Mesothelial cell of epicardium (in vitro differentiated cells): Measurements from ENCODE around the gene POLD3. TPM values are rescaled to one million over a fixed set of nuclear protein-coding genes. Genes with fewer than 3 reads are reported as not detected.

Source experiments
- DNase-seq, 2 experiments: peaks; one replicate each; pipeline ENCODE4 v3.0.0; 2021; ENCODE audit warnings: low spot score in 2 of 2; ENCODE audit not compliant: unreplicated experiment in 2 of 2
- H3K27ac Mint-ChIP-seq: 2 replicates; pipeline ENCODE4 v1.8.0; 2021; ENCODE audit warnings: mixed read lengths
- H3K27me3 Mint-ChIP-seq: 2 replicates; pipeline ENCODE4 v1.8.0; 2021; ENCODE audit warnings: low read depth, mixed read lengths
- H3K36me3 Mint-ChIP-seq: 2 replicates; pipeline ENCODE4 v1.8.0; 2021; ENCODE audit warnings: mixed read lengths
- H3K4me1 Mint-ChIP-seq: 2 replicates; pipeline ENCODE4 v1.8.0; 2021; ENCODE audit warnings: mixed read lengths
- H3K4me3 Mint-ChIP-seq: 2 replicates; pipeline ENCODE4 v1.8.0; 2021; ENCODE audit warnings: mild to moderate bottlenecking, moderate library complexity, mixed read lengths
- H3K9me3 Mint-ChIP-seq: 2 replicates; pipeline ENCODE4 v1.8.0; 2021; ENCODE audit warnings: mixed read lengths
- CTCF ChIP-seq: fragments of 200-600 bp; sonication (generic); IDR thresholded peaks from one replicate; pipeline ENCODE4 v1.5.0; 2021; ENCODE audit warnings: antibody characterized with exemption; ENCODE audit not compliant: unreplicated experiment
- total RNA-seq: library from RNA; stranded (reverse); gene quantifications from 3 replicates; pipeline ENCODE4 v1.2.1, GENCODE V29; 2021

The POLD3 gene
- total RNA-seq, 1 donor from 2014 or later = 21.7 TPM

GRCh38 chr11:74672332-74672955 is 80.1 kb downstream of the POLD3 start:
- Mint-ChIP-seq H3K9me3 (peaks cover 3% of the 10 kb centered on the region), H3K27ac (peak overlapping the region; percentile 10)

DNA sequence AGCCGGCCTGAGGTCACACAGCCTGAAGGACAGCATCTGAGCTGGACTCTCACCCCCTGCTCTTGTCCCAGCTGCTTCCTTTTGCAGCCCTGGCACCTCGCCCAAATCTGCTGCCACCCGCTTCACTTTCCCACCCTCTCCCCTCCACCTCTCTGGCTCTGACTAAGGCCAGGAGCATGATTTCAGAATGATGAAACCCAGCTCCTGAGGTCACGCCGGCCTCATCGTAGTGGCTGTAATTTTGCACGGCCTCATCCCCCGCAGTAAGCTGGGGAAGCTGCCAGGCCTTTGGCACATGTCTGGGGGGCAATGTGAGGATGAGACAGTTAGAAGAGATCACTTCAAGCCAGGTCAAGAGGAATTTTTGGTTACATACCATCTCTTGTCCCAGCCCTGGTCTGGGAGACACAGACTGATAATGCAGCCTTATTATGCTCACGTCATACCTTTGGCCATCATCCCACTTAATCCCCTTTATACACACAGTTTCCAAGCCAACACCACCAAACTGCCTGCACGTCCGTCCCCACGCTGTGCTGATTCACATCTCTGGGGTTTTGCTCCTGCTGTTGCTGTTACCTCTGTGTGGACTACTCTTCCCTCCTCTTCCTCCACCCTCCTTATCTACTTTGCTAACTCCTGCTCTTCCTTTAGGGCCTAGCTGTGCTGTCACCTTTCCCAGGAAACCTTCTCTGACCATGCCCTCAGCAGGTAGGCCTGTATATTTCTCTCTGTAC is 80.7 kb downstream of the POLD3 start:
- DNase-seq = no peak
- H3K27me3 Mint-ChIP-seq = no peaks in the 10 kb centered on the region

More at GRCh38 chr11:74672332-74672955, 80.1 kb downstream of the POLD3 start:
- TF ChIP-seq CTCF = no peak
- H3K36me3 Mint-ChIP-seq = no peaks in the 10 kb centered on the region
- DNase-seq = no peak
- H3K27me3 Mint-ChIP-seq = no peaks in the 10 kb centered on the region
- peaks cover 9% of the 10 kb centered on the region for H3K4me1 Mint-ChIP-seq
- no peak overlapping the region for H3K4me3 Mint-ChIP-seq

GRCh38 chr11:74673693-74674360 is 81.4 kb downstream of the POLD3 start:
- TF ChIP-seq CTCF = no peak
- DNase-seq = no peak
- Mint-ChIP-seq H3K4me3 (no peak overlapping the region), H3K27me3 (no peaks in the 10 kb centered on the region), H3K36me3 (no peaks in the 10 kb centered on the region), H3K9me3 (peaks cover 3% of the 10 kb centered on the region), H3K27ac (peak overlapping the region; percentile 36), H3K4me1 (peaks cover 9% of the 10 kb centered on the region)

More for the DNA sequence above, 80.7 kb downstream of the POLD3 start:
- no peaks in the 10 kb centered on the region for H3K36me3 Mint-ChIP-seq
- no peak overlapping the region for H3K4me3 Mint-ChIP-seq
- H3K4me1 Mint-ChIP-seq = peaks cover 9% of the 10 kb centered on the region
- peak overlapping the region; percentile 36 for H3K27ac Mint-ChIP-seq
- TF ChIP-seq CTCF = no peak
- H3K9me3 Mint-ChIP-seq = peaks cover 3% of the 10 kb centered on the region

DNA sequence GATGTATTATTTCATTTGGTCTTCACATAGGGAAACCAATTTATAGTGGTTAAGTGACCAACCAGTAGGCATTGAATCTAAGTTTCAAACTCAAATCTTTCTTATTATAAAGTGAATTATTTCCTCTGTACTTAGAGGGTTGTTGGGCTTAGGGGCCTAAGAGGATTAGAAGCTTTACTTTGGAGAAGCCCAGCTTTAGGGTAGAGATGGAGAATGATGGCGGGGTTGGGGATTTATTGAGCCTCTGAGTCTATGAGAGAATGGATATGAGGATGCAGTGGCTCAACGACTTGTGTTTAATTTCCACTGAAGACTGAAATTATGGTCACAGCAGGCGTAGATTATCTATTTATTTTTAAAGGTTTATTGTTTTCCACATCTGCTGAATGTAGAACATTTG is 83.4 kb downstream of the POLD3 start:
- H3K27ac Mint-ChIP-seq = no peak overlapping the region
- no peak for TF ChIP-seq CTCF
- H3K4me1 Mint-ChIP-seq = peaks cover 9% of the 10 kb centered on the region
- DNase-seq = no peak
- H3K4me3 Mint-ChIP-seq = no peak overlapping the region
- H3K9me3 Mint-ChIP-seq = peaks cover 3% of the 10 kb centered on the region
- no peaks in the 10 kb centered on the region for H3K27me3 Mint-ChIP-seq
- H3K36me3 Mint-ChIP-seq = no peaks in the 10 kb centered on the region

- Mint-ChIP-seq H3K4me1 (peaks cover 12% of the 10 kb centered on the region), H3K27ac (peak overlapping the region; percentile 1), H3K4me3 (no peak overlapping the region), H3K9me3 (peaks cover 3% of the 10 kb centered on the region), H3K36me3 (no peaks in the 10 kb centered on the region), H3K27me3 (no peaks in the 10 kb centered on the region)
- peak in 1 of 2 experiments; percentile 6 for DNase-seq
- TF ChIP-seq CTCF = no peak
Measured at GRCh38 chr11:74676596-74676995, 84.2 kb downstream of the POLD3 start.
